Measurements from ENCODE around the gene GABARAP.

Gene GABARAP

GRCh38 chr17:7241783-7242716 is at the start of gene GABARAP:
Gene GABARAP, minus strand, starts transcription at chr17:7242449. Its CDS starts 119 bp downstream, at chr17:7242330.
- peak; percentile 93 for DNase-seq

- no peak for DNase-seq
These were observed 48.4 kb upstream of the GABARAP start for GRCh38 chr17:7290685-7291084.

GRCh38 chr17:7290166-7290565 is 47.9 kb upstream of the GABARAP start:
- no peak for DNase-seq

- DNase-seq: no peak
These were observed 47.2 kb upstream of the GABARAP start for GRCh38 chr17:7289256-7290032.

- DNase-seq: no peak
These were observed 43.4 kb upstream of the GABARAP start for GRCh38 chr17:7285679-7286078.

GRCh38 chr17:7284911-7285310 is 42.7 kb upstream of the GABARAP start:
- DNase-seq: no peak

GRCh38 chr17:7283471-7284216 is 41.4 kb upstream of the GABARAP start:
- no peak for DNase-seq

- peak; percentile 9 for DNase-seq
These were observed 40.6 kb upstream of the GABARAP start for GRCh38 chr17:7282752-7283321.

- peak; percentile 19 for DNase-seq
These were observed 39.9 kb upstream of the GABARAP start for GRCh38 chr17:7281953-7282751.

- DNase-seq: peak; percentile 97
These were observed 39.1 kb upstream of the GABARAP start, which contains the start of gene SLC2A4 for GRCh38 chr17:7281074-7281952. Gene SLC2A4, plus strand, starts transcription at chr17:7281718. Its CDS starts 217 bp downstream, at chr17:7281935.

GRCh38 chr17:7280519-7281073 is 38.3 kb upstream of the GABARAP start:
- peak; percentile 90 for DNase-seq

GRCh38 chr17:7279448-7279847 is 37.2 kb upstream of the GABARAP start:
- no peak for DNase-seq

- no peak for DNase-seq
These were observed 24.5 kb upstream of the GABARAP start for GRCh38 chr17:7266784-7267183.

GRCh38 chr17:7263801-7264078 is 21.5 kb upstream of the GABARAP start:
- DNase-seq: no peak

- DNase-seq: peak; percentile 37
These were observed 20.9 kb upstream of the GABARAP start for GRCh38 chr17:7262935-7263800.

- no peak for DNase-seq
These were observed 20.1 kb upstream of the GABARAP start, which contains the start of gene CLDN7 for GRCh38 chr17:7262192-7262934. Gene CLDN7, minus strand, starts transcription at chr17:7262478. Its CDS starts 435 bp downstream, at chr17:7262043.

- peak; percentile 38 for DNase-seq
These were observed 19.3 kb upstream of the GABARAP start for GRCh38 chr17:7261379-7262191.
